ENCODE results near the gene ZFR2. TPM values are rescaled to one million over a fixed set of nuclear protein-coding genes. Genes with fewer than 3 reads are reported as not detected.
"Not testable (repeated sequence)": the region's sequence is repeated elsewhere in the genome, so short reads cannot be mapped to it uniquely, and the experiment has no call there.

ZFR2 gene
- total RNA-seq, 2 donors from 2014 or later: 0.56 TPM; not detected in 1

GRCh38 chr19:3762501-3763459 lies 106.1 kb downstream of the ZFR2 start, which contains the start of gene MRPL54:
MRPL54 (plus strand) TSS chr19:3762682; CDS start chr19:3762701, 19 bp downstream.
- H3K27me3 Mint-ChIP-seq (ENCODE audit: low read depth): no peaks in the 10 kb centered on the region
- peak; percentile 99 for DNase-seq
- peak within 1 kb of the TSS; percentile 98 to 100 for H3K4me3 Mint-ChIP-seq
- peak; percentile 85 to 87 for ATAC-seq (replicated peaks in 1 of 2)
- H3K4me1 Mint-ChIP-seq (ENCODE audit: low read depth): peaks cover 54% of the 10 kb centered on the region
- H3K36me3 Mint-ChIP-seq (ENCODE audit: insufficient read depth in 2 of 2): peaks cover 2 to 8% of the 10 kb centered on the region in 2 donors
- no peaks in the 10 kb centered on the region for H3K9me3 Mint-ChIP-seq
- peak within 1 kb of the TSS; percentile 96 for H3K27ac Mint-ChIP-seq

GRCh38 chr19:3762130-3762473 lies 106.7 kb downstream of the ZFR2 start:
- Mint-ChIP-seq H3K27me3 (ENCODE audit: low read depth) (no peaks in the 10 kb centered on the region), H3K9me3 (no peaks in the 10 kb centered on the region), H3K27ac (peak overlapping the region; percentile 96), H3K4me3 (peak overlapping the region; percentile 98 to 100), H3K36me3 (ENCODE audit: insufficient read depth in 2 of 2) (peaks cover 2 to 8% of the 10 kb centered on the region in 2 donors), H3K4me1 (ENCODE audit: low read depth) (peaks cover 54% of the 10 kb centered on the region)
- DNase-seq: no peak
- no peak for ATAC-seq (replicated peaks in 1 of 2)

- Mint-ChIP-seq H3K27ac (peak within 1 kb of the TSS; percentile 96), H3K9me3 (no peaks in the 10 kb centered on the region), H3K27me3 (ENCODE audit: low read depth) (no peaks in the 10 kb centered on the region), H3K4me3 (peak within 1 kb of the TSS; percentile 98 to 100), H3K36me3 (ENCODE audit: insufficient read depth in 2 of 2) (peaks cover 2 to 8% of the 10 kb centered on the region in 2 donors), H3K4me1 (ENCODE audit: low read depth) (peaks cover 51% of the 10 kb centered on the region)
- DNase-seq (peak; percentile 95 to 98), ATAC-seq (replicated peaks in 1 of 2) (peak; percentile 57 to 67)
Observed at GRCh38 chr19:3761382-3762129, 107.3 kb downstream of the ZFR2 start, which contains the start of gene APBA3. APBA3 (minus strand) TSS chr19:3761692; CDS start chr19:3760264, 1,428 bp downstream.

GRCh38 chr19:3760871-3761361 lies 107.9 kb downstream of the ZFR2 start:
- no peaks in the 10 kb centered on the region for H3K27me3 Mint-ChIP-seq (ENCODE audit: low read depth)
- peak in 1 of 2 donors; percentile 14 for DNase-seq
- no peaks in the 10 kb centered on the region for H3K9me3 Mint-ChIP-seq
- H3K4me1 Mint-ChIP-seq (ENCODE audit: low read depth): peaks cover 46% of the 10 kb centered on the region
- ATAC-seq (replicated peaks in 1 of 2): no peak
- H3K27ac Mint-ChIP-seq: peak overlapping the region; percentile 95
- H3K36me3 Mint-ChIP-seq (ENCODE audit: insufficient read depth in 2 of 2): peaks cover 2 to 5% of the 10 kb centered on the region in 2 donors
- H3K4me3 Mint-ChIP-seq: peak overlapping the region; percentile 93 to 100

GRCh38 chr19:3759482-3760254 lies 109.2 kb downstream of the ZFR2 start:
- Mint-ChIP-seq H3K4me1 (ENCODE audit: low read depth) (peaks cover 52% of the 10 kb centered on the region), H3K36me3 (ENCODE audit: insufficient read depth in 2 of 2) (peaks cover 2 to 8% of the 10 kb centered on the region in 2 donors), H3K4me3 (peak overlapping the region; percentile 41 to 100), H3K9me3 (no peaks in the 10 kb centered on the region), H3K27ac (no peak overlapping the region), H3K27me3 (ENCODE audit: low read depth) (no peaks in the 10 kb centered on the region)
- DNase-seq (no peak), ATAC-seq (replicated peaks in 1 of 2) (no peak)

- not testable (repeated sequence) for DNase-seq; H3K36me3 Mint-ChIP-seq (ENCODE audit: insufficient read depth in 2 of 2); ATAC-seq (replicated peaks in 1 of 2); H3K4me3 Mint-ChIP-seq; H3K27me3 Mint-ChIP-seq (ENCODE audit: low read depth); H3K27ac Mint-ChIP-seq; H3K9me3 Mint-ChIP-seq
- peaks cover 50% of the 10 kb centered on the region for H3K4me1 Mint-ChIP-seq (ENCODE audit: low read depth)
Observed at GRCh38 chr19:3758297-3758696, 110.5 kb downstream of the ZFR2 start.

- H3K36me3 Mint-ChIP-seq (ENCODE audit: insufficient read depth in 2 of 2); ATAC-seq (replicated peaks in 1 of 2); H3K4me3 Mint-ChIP-seq: not testable (repeated sequence)
Observed at GRCh38 chr19:3757705-3758104, 111.1 kb downstream of the ZFR2 start.

More at GRCh38 chr19:3757705-3758104, 111.1 kb downstream of the ZFR2 start:
- H3K27me3 Mint-ChIP-seq (ENCODE audit: low read depth); DNase-seq; H3K27ac Mint-ChIP-seq; H3K9me3 Mint-ChIP-seq: not testable (repeated sequence)
- peaks cover 44% of the 10 kb centered on the region for H3K4me1 Mint-ChIP-seq (ENCODE audit: low read depth)

Other genes with a start within 250 kb of the ZFR2 start
- 10 to 100 TPM; 24.4 to 31.2 TPM for gene CACTIN, start 242.2 kb downstream of the ZFR2 start, total RNA-seq
- 10 to 100 TPM; 16.0 to 21.0 TPM for gene PIP5K1C, start 168.6 kb downstream of the ZFR2 start, total RNA-seq
- 1 to 10 TPM; 1.7 to 5.8 TPM for gene TJP3, start 160.7 kb downstream of the ZFR2 start, total RNA-seq
- gene APBA3, start 107.3 kb downstream of the ZFR2 start, total RNA-seq: 10 to 100 TPM; 51.8 to 52.7 TPM
- 10 to 100 TPM; 67.3 to 74.2 TPM for gene MRPL54, start 106.4 kb downstream of the ZFR2 start, total RNA-seq
- not detected for gene RAX2, start 96.8 kb downstream of the ZFR2 start, total RNA-seq
- gene MATK, start 82.7 kb downstream of the ZFR2 start, total RNA-seq: 10 to 100 TPM; 15.5 to 19.2 TPM
- under 1 TPM in 1 of 2 donors, not detected in 1; 0.05 TPM for gene ATCAY, start 11.6 kb upstream of the ZFR2 start, total RNA-seq
- gene NMRK2, start 64.0 kb upstream of the ZFR2 start, total RNA-seq: not detected
- gene DAPK3, start 102.1 kb upstream of the ZFR2 start, total RNA-seq: 10 to 100 TPM; 33.8 to 45.9 TPM
- gene EEF2, start 116.4 kb upstream of the ZFR2 start, total RNA-seq: 1,000 to 10,000 TPM; 3,876 to 4,058 TPM
- 10 to 100 TPM; 33.4 TPM for gene PIAS4, start 138.7 kb upstream of the ZFR2 start, total RNA-seq
- 10 to 100 TPM; 29.9 to 39.6 TPM for gene ZBTB7A, start 197.9 kb upstream of the ZFR2 start, total RNA-seq